HEK293 (cell line): ENCODE data around the gene ERGIC1.
A peak's percentile ranks its signal among the peaks of the same experiment; 100 is the strongest.

Experiments
- CTCF ChIA-PET: fragments of 350-600 bp; formaldehyde crosslinking; extraction: SDS; loops from one replicate; lab custom pipeline; 2021; ENCODE audit warnings: antibody characterized with exemption; lab: Yijun Ruan, JAX
- POLR2A ChIA-PET: fragments of 300-600 bp; formaldehyde crosslinking; extraction: SDS; loops from one replicate; lab custom pipeline; 2020; ENCODE audit warnings: antibody characterized with exemption, inconsistent platforms; lab: Yijun Ruan, JAX
- H3K27ac ChIP-seq: fragments of 200-500 bp; sonication (Bioruptor generic); 2 replicates; pipeline ENCODE4 v1.5.1; 2014; ENCODE audit warnings: low read depth, low read length, control low read depth, inconsistent platforms; ENCODE audit errors: extremely low read depth
- H3K36me3 ChIP-seq, 2 experiments: fragments of 200-500 bp in 1 of 2; sonication (Bioruptor generic) in 1 of 2; 1 replicate in 1 of 2; 2 replicates in 1 of 2; pipeline ENCODE4 v1.5.1; 2014 to 2017; ENCODE audit warnings: inconsistent platforms in 2 of 2, low read length in 2 of 2; ENCODE audit not compliant: control insufficient read depth in 2 of 2, insufficient read depth in 1 of 2
- H3K4me1 ChIP-seq: fragments of 200-500 bp; sonication (Bioruptor generic); 2 replicates; pipeline ENCODE4 v1.5.1; 2014; ENCODE audit warnings: mild to moderate bottlenecking, low read length, inconsistent platforms; ENCODE audit not compliant: control insufficient read depth, insufficient read depth
- H3K4me3 ChIP-seq: 2 replicates; pipeline ENCODE4 v1.5.1; 2011; ENCODE audit warnings: low read depth, mild to moderate bottlenecking, control low read depth, low read length, moderate library complexity
- H3K9me3 ChIP-seq: fragments of 200-500 bp; sonication (Bioruptor generic); 2 replicates; pipeline ENCODE4 v1.5.1; 2014; ENCODE audit warnings: low read depth, low read length, inconsistent platforms; ENCODE audit not compliant: control insufficient read depth, insufficient read depth
- AEBP2 ChIP-seq: fragments of 450-650 bp; formaldehyde crosslinking; IDR thresholded peaks from 2 replicates; pipeline ENCODE4 v1.5.1; 2016; ENCODE audit warnings: missing biosample characterization, missing genetic modification characterization, borderline replicate concordance
- FEZF1 ChIP-seq: fragments of 450-650 bp; formaldehyde crosslinking; IDR thresholded peaks from 2 replicates; pipeline ENCODE4 v1.5.1; 2016; ENCODE audit warnings: missing biosample characterization, missing genetic modification characterization
- HOXD13 ChIP-seq: sonication (generic); formaldehyde crosslinking; IDR thresholded peaks from 2 replicates; pipeline ENCODE4 v1.8.0; 2022; ENCODE audit warnings: missing genetic modification reagents, borderline replicate concordance
- MZF1 ChIP-seq: fragments of 450-650 bp; formaldehyde crosslinking; IDR thresholded peaks from 2 replicates; pipeline ENCODE4 v1.5.1; 2017; ENCODE audit warnings: missing biosample characterization, missing genetic modification characterization, borderline replicate concordance
- PRDM1 ChIP-seq: fragments of 450-650 bp; formaldehyde crosslinking; IDR thresholded peaks from 2 replicates; pipeline ENCODE4; 2016; ENCODE audit warnings: missing biosample characterization, missing genetic modification characterization
- PRDM6 ChIP-seq: fragments of 450-650 bp; formaldehyde crosslinking; IDR thresholded peaks from 2 replicates; pipeline ENCODE4 v1.5.1; 2017; ENCODE audit warnings: missing biosample characterization, missing genetic modification characterization
- SCRT2 ChIP-seq: fragments of 450-650 bp; formaldehyde crosslinking; IDR thresholded peaks from 2 replicates; pipeline ENCODE4 v1.5.1; 2016; ENCODE audit warnings: missing biosample characterization, missing genetic modification characterization
- SP2 ChIP-seq: fragments of 450-650 bp; formaldehyde crosslinking; IDR thresholded peaks from 2 replicates; pipeline ENCODE4 v1.5.1; 2016; ENCODE audit warnings: missing biosample characterization, missing genetic modification characterization
- ZBTB26 ChIP-seq: fragments of 450-650 bp; formaldehyde crosslinking; optimal IDR thresholded peaks from 2 replicates; pipeline ENCODE3; 2016; ENCODE audit warnings: missing biosample characterization, mild to moderate bottlenecking, missing genetic modification characterization
- ZFHX2 ChIP-seq: fragments of 450-650 bp; formaldehyde crosslinking; conservative IDR thresholded peaks from 2 replicates; pipeline ENCODE4 v1.5.1; 2016; ENCODE audit warnings: missing biosample characterization, missing genetic modification characterization
- ZFP41 ChIP-seq: fragments of 450-650 bp; formaldehyde crosslinking; IDR thresholded peaks from 2 replicates; pipeline ENCODE4 v1.5.1; 2016; ENCODE audit warnings: missing biosample characterization, missing genetic modification characterization, borderline replicate concordance
- ZNF121 ChIP-seq: fragments of 450-650 bp; formaldehyde crosslinking; IDR thresholded peaks from 2 replicates; pipeline ENCODE4 v1.5.1; 2016; ENCODE audit warnings: missing biosample characterization, missing genetic modification characterization
- ZNF133 ChIP-seq: fragments of 450-650 bp; formaldehyde crosslinking; IDR thresholded peaks from 2 replicates; pipeline ENCODE4 v1.5.1; 2016; ENCODE audit warnings: missing biosample characterization, missing genetic modification characterization
- ZNF138 ChIP-seq: fragments of 450-650 bp; formaldehyde crosslinking; IDR thresholded peaks from 2 replicates; pipeline ENCODE4 v1.5.1; 2016; ENCODE audit warnings: missing biosample characterization, missing genetic modification characterization, borderline replicate concordance
- ZNF202 ChIP-seq: fragments of 450-650 bp; formaldehyde crosslinking; IDR thresholded peaks from 2 replicates; pipeline ENCODE4 v1.5.1; 2016; ENCODE audit warnings: missing biosample characterization, missing genetic modification characterization, borderline replicate concordance
- ZNF223 ChIP-seq: fragments of 450-650 bp; formaldehyde crosslinking; IDR thresholded peaks from 2 replicates; pipeline ENCODE4 v1.5.1; 2016; ENCODE audit warnings: missing biosample characterization, missing genetic modification characterization
- ZNF266 ChIP-seq: fragments of 450-650 bp; formaldehyde crosslinking; IDR thresholded peaks from 2 replicates; pipeline ENCODE4 v1.5.1; 2016; ENCODE audit warnings: missing biosample characterization, missing genetic modification characterization, low read depth
- ZNF341 ChIP-seq: fragments of 450-650 bp; formaldehyde crosslinking; IDR thresholded peaks from 2 replicates; pipeline ENCODE4; 2016; ENCODE audit warnings: low read depth, missing biosample characterization, missing genetic modification characterization
- ZNF354C ChIP-seq: fragments of 450-650 bp; formaldehyde crosslinking; IDR thresholded peaks from 2 replicates; pipeline ENCODE4 v1.5.1; 2016; ENCODE audit warnings: missing biosample characterization, missing genetic modification characterization, low read depth, borderline replicate concordance
- ZNF391 ChIP-seq: fragments of 450-650 bp; formaldehyde crosslinking; IDR thresholded peaks from 2 replicates; pipeline ENCODE4 v1.5.1; 2016; ENCODE audit warnings: low read depth, missing biosample characterization, missing genetic modification characterization, borderline replicate concordance
- ZNF48 ChIP-seq: fragments of 450-650 bp; formaldehyde crosslinking; IDR thresholded peaks from 2 replicates; pipeline ENCODE4 v1.5.1; 2016; ENCODE audit warnings: missing biosample characterization, missing genetic modification characterization
- ZNF521 ChIP-seq: fragments of 450-650 bp; formaldehyde crosslinking; IDR thresholded peaks from 2 replicates; pipeline ENCODE4 v1.5.1; 2017; ENCODE audit warnings: missing biosample characterization, mild to moderate bottlenecking, missing genetic modification characterization
- ZNF530 ChIP-seq: fragments of 450-650 bp; formaldehyde crosslinking; IDR thresholded peaks from 2 replicates; pipeline ENCODE4 v1.5.1; 2016; ENCODE audit warnings: low read depth, missing biosample characterization, missing genetic modification characterization
- ZNF548 ChIP-seq: fragments of 450-650 bp; formaldehyde crosslinking; IDR thresholded peaks from 2 replicates; pipeline ENCODE4 v1.5.1; 2016; ENCODE audit warnings: missing biosample characterization, missing genetic modification characterization
- ZNF560 ChIP-seq: fragments of 450-650 bp; formaldehyde crosslinking; IDR thresholded peaks from 2 replicates; pipeline ENCODE4 v1.5.1; 2017; ENCODE audit warnings: missing biosample characterization, missing genetic modification characterization, borderline replicate concordance
- ZNF600 ChIP-seq: fragments of 450-650 bp; formaldehyde crosslinking; IDR thresholded peaks from 2 replicates; pipeline ENCODE4 v1.5.1; 2016; ENCODE audit warnings: missing biosample characterization, missing genetic modification characterization
- ZNF623 ChIP-seq: fragments of 450-650 bp; formaldehyde crosslinking; IDR thresholded peaks from 2 replicates; pipeline ENCODE4 v1.5.1; 2016; ENCODE audit warnings: missing biosample characterization, missing genetic modification characterization
- ZNF624 ChIP-seq: fragments of 450-650 bp; formaldehyde crosslinking; IDR thresholded peaks from 2 replicates; pipeline ENCODE4 v1.5.1; 2017; ENCODE audit warnings: missing biosample characterization, missing genetic modification characterization
- ZNF704 ChIP-seq: fragments of 450-650 bp; formaldehyde crosslinking; IDR thresholded peaks from 2 replicates; pipeline ENCODE4 v1.5.1; 2016; ENCODE audit warnings: missing biosample characterization, missing genetic modification characterization
- ZNF792 ChIP-seq: fragments of 450-650 bp; formaldehyde crosslinking; IDR thresholded peaks from 2 replicates; pipeline ENCODE4 v1.5.1; 2016; ENCODE audit warnings: missing biosample characterization, missing genetic modification characterization
- ZNF843 ChIP-seq: fragments of 450-650 bp; formaldehyde crosslinking; IDR thresholded peaks from 2 replicates; pipeline ENCODE4 v1.5.1; 2016; ENCODE audit warnings: missing biosample characterization, missing genetic modification characterization
- ZXDB ChIP-seq: fragments of 450-650 bp; formaldehyde crosslinking; IDR thresholded peaks from 2 replicates; pipeline ENCODE4 v1.5.1; 2016; ENCODE audit warnings: missing biosample characterization, missing genetic modification characterization

The ERGIC1 gene

GRCh38 chr5:172837640-172838039, 3.6 kb downstream of the ERGIC1 start (continued):
- no peak for TF ChIP-seq ZNF202
- peak; percentile 85 for TF ChIP-seq SCRT2 (tag by site-specific recombination)
- TF ChIP-seq HOXD13 (CRISPR knock-in tag) = no peak
- TF ChIP-seq ZNF341 = peak; percentile 94
- TF ChIP-seq ZFP41 = no peak
- peak; percentile 58 for TF ChIP-seq ZNF843 (tag by site-specific recombination)
- no peak for TF ChIP-seq ZNF138 (tag by site-specific recombination)
- no peak for TF ChIP-seq ZNF704 (tag by site-specific recombination)
- peak; percentile 51 for TF ChIP-seq SP2 (tag by site-specific recombination)
- no peak for TF ChIP-seq ZNF624 (tag by site-specific recombination)
- TF ChIP-seq PRDM6 (tag by site-specific recombination) = peak; percentile 16; the same call in 1 of the 2 replicates
- TF ChIP-seq AEBP2 (tag by site-specific recombination) = no peak
- no peak for TF ChIP-seq ZNF548 (tag by site-specific recombination)
- no peak for TF ChIP-seq ZNF530 (tag by site-specific recombination)
- TF ChIP-seq MZF1 (tag by site-specific recombination) = no peak
- no peak for TF ChIP-seq ZNF521 (tag by site-specific recombination)
- TF ChIP-seq ZNF48 (tag by site-specific recombination) = no peak
- peak; percentile 60; the same call in 1 of the 2 replicates for TF ChIP-seq ZXDB
- TF ChIP-seq FEZF1 (tag by site-specific recombination) = peak; percentile 80

- ChIA-PET POLR2A (no interaction called here), CTCF (interaction anchor here (0.6 kb wide), 1 partner anchor 140 kb away, joined by 3 read pairs; no protein-coding TSS in a partner anchor)
- Histone ChIP-seq H3K4me1 (peaks cover 9% of the 10 kb centered on the region), H3K4me3 (no peak overlapping the region), H3K9me3 (no peaks in the 10 kb centered on the region), H3K27ac (no peak overlapping the region), H3K36me3 (peaks cover 0 to 4% of the 10 kb centered on the region in 2 experiments; a peak in 2 of 3 replicates)
- TF ChIP-seq ZNF354C (tag by site-specific recombination) (no peak), ZNF223 (no peak), ZNF266 (tag by site-specific recombination) (no peak), AEBP2 (tag by site-specific recombination) (no peak), ZNF133 (tag by site-specific recombination) (no peak), ZNF560 (tag by site-specific recombination) (no peak), ZNF623 (tag by site-specific recombination) (no peak), PRDM1 (tag by site-specific recombination) (no peak), SCRT2 (tag by site-specific recombination) (no peak), ZNF391 (tag by site-specific recombination) (no peak), ZFHX2 (tag by site-specific recombination) (no peak), ZNF792 (tag by site-specific recombination) (no peak), ZNF600 (tag by site-specific recombination) (no peak), ZNF121 (peak; percentile 80), ZBTB26 (tag by site-specific recombination) (peak; percentile 7)
These were observed 4.3 kb downstream of the ERGIC1 start for GRCh38 chr5:172838151-172838875.
